SK-N-SH (cell line): ENCODE measurements around the gene MYB. TPM values are rescaled to one million over a fixed set of nuclear protein-coding genes. Genes with fewer than 3 reads are reported as not detected.

ENCODE experiments used
- CTCF ChIA-PET: fragments of 300-600, 350-600 bp; formaldehyde crosslinking; extraction: SDS; loops from one replicate; lab custom pipeline; 2021; lab: Yijun Ruan, JAX
- POLR2A ChIA-PET: fragments of 350-600 bp; sonication (Branson Sonifier 250); formaldehyde crosslinking; extraction: SDS; loops from one replicate; lab custom pipeline; 2020; ENCODE audit warnings: antibody characterized with exemption, inconsistent platforms; lab: Yijun Ruan, JAX
- DNase-seq: peaks from one replicate; pipeline ENCODE4 v3.0.0; 2012
- H2AFZ ChIP-seq: fragments of 200-600 bp; sonication (generic); 2 replicates; pipeline ENCODE4 v1.8.1; 2016; ENCODE audit warnings: antibody characterized with exemption, mild to moderate bottlenecking, low read depth
- H3F3A ChIP-seq: fragments of 200-600 bp; sonication (generic); replicated peaks from 2 replicates; pipeline ENCODE3; 2016; ENCODE audit warnings: antibody characterized with exemption, mild to moderate bottlenecking; ENCODE audit not compliant: insufficient read depth
- H3K27ac ChIP-seq, 2 experiments: fragments of 200-500 bp in 1 of 2; fragments of 200-600 bp in 1 of 2; sonication (Bioruptor generic) in 1 of 2; sonication (generic), shearing (Covaris generic) in 1 of 2; 2 replicates each; pipeline versions ENCODE4 v1.5.1 to v1.6.1; 2014 to 2016; ENCODE audit warnings: low read depth in 2 of 2, inconsistent platforms in 1 of 2, low read length in 1 of 2, mild to moderate bottlenecking in 1 of 2, mixed read lengths in 1 of 2
- H3K27me3 ChIP-seq: fragments of 200-600 bp; sonication (generic), shearing (Covaris generic); 2 replicates; pipeline ENCODE4 v1.6.1; 2016; ENCODE audit warnings: mixed run types; ENCODE audit not compliant: insufficient read depth
- H3K36me3 ChIP-seq, 2 experiments: fragments of 200-500 bp in 1 of 2; fragments of 200-600 bp in 1 of 2; sonication (Bioruptor generic) in 1 of 2; sonication (generic) in 1 of 2; replicated peaks in 1 of 2; 2 replicates each; pipeline versions ENCODE3 to v1.5.1; 2014 to 2016; ENCODE audit warnings: low read length in 1 of 2, mild to moderate bottlenecking in 1 of 2; ENCODE audit not compliant: insufficient read depth in 2 of 2, control insufficient read depth in 1 of 2
- H3K4me1 ChIP-seq, 2 experiments: fragments of 200-500 bp in 1 of 2; fragments of 200-600 bp in 1 of 2; sonication (Bioruptor generic) in 1 of 2; sonication (generic), shearing (Covaris generic) in 1 of 2; 2 replicates each; pipeline versions ENCODE4 v1.5.1 to v1.6.1; 2014 to 2016; ENCODE audit warnings: low read depth in 1 of 2, low read length in 1 of 2, mixed run types in 1 of 2; ENCODE audit not compliant: insufficient read depth in 2 of 2, control insufficient read depth in 1 of 2
- H3K4me2 ChIP-seq: fragments of 200-600 bp; sonication (generic), shearing (Covaris generic); 2 replicates; pipeline ENCODE4 v1.6.1; 2017; ENCODE audit warnings: mixed run types
- H3K4me3 ChIP-seq, 2 experiments: fragments of 200-500 bp in 1 of 2; fragments of 200-600 bp in 1 of 2; sonication (Bioruptor generic) in 1 of 2; sonication (generic), shearing (Covaris generic) in 1 of 2; 2 replicates each; pipeline versions ENCODE4 v1.5.1 to v1.8.1; 2014 to 2016; ENCODE audit warnings: low read depth in 2 of 2, inconsistent platforms in 1 of 2, low read length in 1 of 2, mild to moderate bottlenecking in 1 of 2, mixed read lengths in 1 of 2, moderate library complexity in 1 of 2
- H3K79me2 ChIP-seq: fragments of 200-600 bp; sonication (generic); 2 replicates; pipeline ENCODE4 v1.8.1; 2017; ENCODE audit warnings: mild to moderate bottlenecking; ENCODE audit not compliant: insufficient read depth
- H3K9ac ChIP-seq: fragments of 200-600 bp; sonication (generic); 2 replicates; pipeline ENCODE4 v1.6.1; 2017; ENCODE audit warnings: mixed run types
- H3K9me2 ChIP-seq: fragments of 200-600 bp; sonication (generic); 2 replicates; pipeline ENCODE4 v1.6.1; 2017; ENCODE audit warnings: mixed run types
- H3K9me3 ChIP-seq: fragments of 200-600 bp; sonication (generic); 2 replicates; pipeline ENCODE4 v1.6.1; 2017; ENCODE audit warnings: mixed run types, mild to moderate bottlenecking, moderate library complexity
- H4K20me1 ChIP-seq: fragments of 200-600 bp; sonication (generic); 2 replicates; pipeline ENCODE4 v1.6.1; 2017; ENCODE audit warnings: mild to moderate bottlenecking, mixed run types; ENCODE audit not compliant: insufficient read depth
- FOSL2 ChIP-seq: IDR thresholded peaks from 2 replicates; pipeline ENCODE4 v1.4.0; 2012; ENCODE audit warnings: low read depth, mild to moderate bottlenecking, moderate library complexity, borderline replicate concordance
- GABPA ChIP-seq: IDR thresholded peaks from 2 replicates; pipeline ENCODE4 v1.4.0; 2012; ENCODE audit warnings: low read depth, mild to moderate bottlenecking
- JUND ChIP-seq: IDR thresholded peaks from 2 replicates; pipeline ENCODE4 v1.4.0; 2012
- MAX ChIP-seq: IDR thresholded peaks from 2 replicates; pipeline ENCODE4 v1.4.0; 2012; ENCODE audit warnings: low read depth
- MEF2A ChIP-seq: IDR thresholded peaks from 2 replicates; pipeline ENCODE4 v1.4.0; 2012; ENCODE audit warnings: low read depth, borderline replicate concordance
- MXI1 ChIP-seq: IDR thresholded peaks from 2 replicates; pipeline ENCODE4 v1.6.1; 2012; ENCODE audit warnings: mild to moderate bottlenecking, low read depth, low read length, improper control_type of control experiment
- NFIC ChIP-seq: IDR thresholded peaks from 2 replicates; pipeline ENCODE4 v1.4.0; 2012; ENCODE audit warnings: borderline replicate concordance
- NRF1 ChIP-seq: IDR thresholded peaks from 2 replicates; pipeline ENCODE4 v1.6.1; 2012; ENCODE audit warnings: low read depth, mild to moderate bottlenecking, low read length
- PBX3 ChIP-seq: IDR thresholded peaks from 2 replicates; pipeline ENCODE4; 2012
- RCOR1 ChIP-seq: fragments of 150-350 bp; IDR thresholded peaks from 2 replicates; pipeline ENCODE4 v1.6.1; 2017; ENCODE audit warnings: antibody characterized with exemption, low read length
- REST ChIP-seq: IDR thresholded peaks from 2 replicates; pipeline ENCODE4 v1.6.1; 2012; ENCODE audit warnings: mild to moderate bottlenecking, low read depth, low read length, moderate library complexity
- TAF1 ChIP-seq: IDR thresholded peaks from 2 replicates; pipeline ENCODE4 v1.6.1; 2012; ENCODE audit warnings: low read depth, mild to moderate bottlenecking, low read length, moderate library complexity, borderline replicate concordance
- TCF12 ChIP-seq: IDR thresholded peaks from 2 replicates; pipeline ENCODE4 v1.4.0; 2012
- USF1 ChIP-seq: IDR thresholded peaks from 2 replicates; pipeline ENCODE4 v1.4.0; 2012; ENCODE audit warnings: low read depth, borderline replicate concordance
- USF2 ChIP-seq: fragments of 150-350 bp; IDR thresholded peaks from 2 replicates; pipeline ENCODE4 v1.6.1; 2017; ENCODE audit warnings: antibody characterized with exemption, low read length, low read depth, borderline replicate concordance
- WGBS: methylation state at CpG from one replicate; pipeline ENCODE4 v1.1.6; 2017; ENCODE audit warnings: low lambda C conversion rate; 5-methylcytosine and 5-hydroxymethylcytosine counted together
- polyA plus RNA-seq, 3 experiments: library from polyadenylated mRNA; depleted of rRNA; stranded (reverse); fragments of >200 nt; gene quantifications; 2 replicates each; pipeline ENCODE4 v1.2.3, GENCODE V29; 2012

The MYB gene
- polyA plus RNA-seq, 1 of the 3 experiments (the other 2 are of a cell fraction): 0.85 TPM

- Histone ChIP-seq H3K9ac (no peak overlapping the region), H3K4me3 (no peak overlapping the region), H2AFZ (no peak overlapping the region), H4K20me1 (no peaks in the 10 kb centered on the region), H3K27me3 (no peaks in the 10 kb centered on the region), H3K36me3 (peaks cover 0 to 15% of the 10 kb centered on the region in 2 experiments), H3K9me2 (no peaks in the 10 kb centered on the region), H3K79me2 (no peaks in the 10 kb centered on the region), H3K9me3 (peaks cover 4% of the 10 kb centered on the region; the same call in 1 of the 2 replicates), H3K4me1 (peaks cover 0 to 9% of the 10 kb centered on the region in 2 experiments; a peak in 1 of 4 replicates), H3K4me2 (no peak overlapping the region), H3K27ac (no peak overlapping the region), H3F3A (no peaks in the 10 kb centered on the region)
- POLR2A ChIA-PET: no interaction called here
- TF ChIP-seq FOSL2 (no peak), USF1 (no peak), RCOR1 (no peak), NFIC (no peak), JUND (no peak), MAX (no peak), REST (no peak), TCF12 (no peak), TAF1 (no peak), MXI1 (no peak), USF2 (no peak), PBX3 (no peak), MEF2A (no peak), GABPA (no peak), NRF1 (no peak)
- no peak for DNase-seq
- CTCF ChIA-PET: interaction anchor here (2.7 kb wide), 1 partner anchor 21 kb away, joined by 6 read pairs; no protein-coding TSS in a partner anchor
- 94% methylated on average over 3 of the region's 4 CpGs for WGBS
These were observed 32.5 kb downstream of the MYB start for GRCh38 chr6:135213616-135214015.
